DND-41 (cell line): ENCODE data around the gene CEP85.
"Not testable (repeated sequence)": the region's sequence is repeated elsewhere in the genome, so short reads cannot be mapped to it uniquely, and the experiment has no call there.

Source experiments
- ATAC-seq: fragments of 200-7000 bp; cut with Tn5 transposase; 3 replicates; pipeline ENCODE4 v1.9.1; 2021; ENCODE audit warnings: low read depth; ENCODE audit not compliant: insufficient read depth
- DNase-seq: peaks from one replicate; pipeline ENCODE4 v3.0.0-alpha.2; 2020
- H2AFZ ChIP-seq: 2 replicates; pipeline ENCODE4 v1.6.0; 2012; ENCODE audit warnings: low read depth, low read length
- H3K27ac ChIP-seq: 2 replicates; pipeline ENCODE4 v1.5.1; 2012; ENCODE audit warnings: low read length, inconsistent platforms
- H3K27me3 ChIP-seq: fragments of 200-600 bp; sonication (generic); 2 replicates; pipeline ENCODE4 v1.6.0; 2012; ENCODE audit warnings: low read length, mild to moderate bottlenecking, inconsistent platforms; ENCODE audit not compliant: insufficient read depth, poor library complexity
- H3K36me3 ChIP-seq: 2 replicates; pipeline ENCODE4 v1.5.1; 2012; ENCODE audit warnings: low read length, inconsistent platforms; ENCODE audit not compliant: insufficient read depth
- H3K4me1 ChIP-seq: 2 replicates; pipeline ENCODE4 v1.5.1; 2012; ENCODE audit warnings: mild to moderate bottlenecking, low read length; ENCODE audit not compliant: insufficient read depth
- H3K4me2 ChIP-seq: 2 replicates; pipeline ENCODE4 v1.6.0; 2012; ENCODE audit warnings: mild to moderate bottlenecking, moderate library complexity, low read length, inconsistent platforms; ENCODE audit not compliant: insufficient read depth
- H3K4me3 ChIP-seq, 2 experiments: fragments of 200-600 bp in 1 of 2; shearing (Covaris generic) in 1 of 2; 2 replicates each; pipeline ENCODE4 v1.5.1; 2012 to 2016; ENCODE audit warnings: inconsistent platforms in 2 of 2, low read length in 2 of 2, mild to moderate bottlenecking in 2 of 2, low read depth in 1 of 2, moderate library complexity in 1 of 2
- H3K79me2 ChIP-seq: 2 replicates; pipeline ENCODE4 v1.6.0; 2012; ENCODE audit warnings: low read length, inconsistent platforms; ENCODE audit not compliant: insufficient read depth
- H3K9ac ChIP-seq: 2 replicates; pipeline ENCODE4 v1.6.0; 2012; ENCODE audit warnings: low read depth, mild to moderate bottlenecking, inconsistent platforms, low read length, moderate library complexity
- H3K9me3 ChIP-seq: 2 replicates; pipeline ENCODE4 v1.5.1; 2012; ENCODE audit warnings: low read length, moderate library complexity, mild to moderate bottlenecking, inconsistent platforms; ENCODE audit not compliant: insufficient read depth, severe bottlenecking
- H4K20me1 ChIP-seq: 2 replicates; pipeline ENCODE4 v1.6.0; 2012; ENCODE audit warnings: low read length; ENCODE audit not compliant: insufficient read depth
- CTCF ChIP-seq: IDR thresholded peaks from 2 replicates; pipeline ENCODE4 v1.5.1; 2012; ENCODE audit warnings: borderline replicate concordance, low read length, moderate library complexity, mild to moderate bottlenecking; ENCODE audit not compliant: poor library complexity, severe bottlenecking; ENCODE audit errors: extremely low read depth
- EZH2 ChIP-seq: IDR thresholded peaks from 3 replicates; pipeline ENCODE4 v1.6.1; 2012; ENCODE audit warnings: borderline replicate concordance, low read depth, mild to moderate bottlenecking, moderate library complexity, low read length, inconsistent platforms; ENCODE audit not compliant: severe bottlenecking

The CEP85 gene

GRCh38 chr1:26221094-26221493 lies 12.9 kb upstream of the CEP85 start:
- no peak overlapping the region for H3K4me3 ChIP-seq
- no peaks in the 10 kb centered on the region for H4K20me1 ChIP-seq
- no peaks in the 10 kb centered on the region for H3K9me3 ChIP-seq
- DNase-seq (no peak), ATAC-seq (no peak)
- H3K36me3 ChIP-seq, result no peaks in the 10 kb centered on the region
- no peak overlapping the region for H3K4me2 ChIP-seq
- TF ChIP-seq CTCF (no peak), EZH2 (no peak)
- H3K79me2 ChIP-seq, result no peaks in the 10 kb centered on the region
- no peak overlapping the region for H3K27ac ChIP-seq
- H3K4me1 ChIP-seq, result no peaks in the 10 kb centered on the region
- H3K27me3 ChIP-seq, result no peaks in the 10 kb centered on the region
- H2AFZ ChIP-seq, result no peak overlapping the region
- H3K9ac ChIP-seq, result no peak overlapping the region

- H3K79me2 ChIP-seq, result no peaks in the 10 kb centered on the region
- H3K27ac ChIP-seq, result no peak overlapping the region
- H3K36me3 ChIP-seq, result no peaks in the 10 kb centered on the region
- H3K4me2 ChIP-seq, result no peak overlapping the region
- no peaks in the 10 kb centered on the region for H3K4me1 ChIP-seq
- no peak for ATAC-seq
- H3K27me3 ChIP-seq, result no peaks in the 10 kb centered on the region
- H3K9me3 ChIP-seq, result no peaks in the 10 kb centered on the region
- H2AFZ ChIP-seq, result no peak overlapping the region
- no peak for DNase-seq
- H4K20me1 ChIP-seq, result no peaks in the 10 kb centered on the region
- H3K9ac ChIP-seq, result no peak overlapping the region
- no peak overlapping the region for H3K4me3 ChIP-seq
- TF ChIP-seq CTCF (no peak), EZH2 (no peak)
Observed at GRCh38 chr1:26224606-26225005, 9.4 kb upstream of the CEP85 start.

- Histone ChIP-seq H3K36me3 (no peaks in the 10 kb centered on the region), H3K9ac (no peak overlapping the region), H3K4me2 (no peak overlapping the region), H3K79me2 (no peaks in the 10 kb centered on the region), H3K9me3 (no peaks in the 10 kb centered on the region), H2AFZ (no peak overlapping the region), H3K4me3 (no peak overlapping the region), H3K4me1 (no peaks in the 10 kb centered on the region), H4K20me1 (no peaks in the 10 kb centered on the region), H3K27ac (no peak overlapping the region), H3K27me3 (no peaks in the 10 kb centered on the region)
- no peak for DNase-seq
- TF ChIP-seq CTCF (no peak), EZH2 (no peak)
- ATAC-seq, result no peak
Observed at GRCh38 chr1:26225033-26225831, 8.8 kb upstream of the CEP85 start.

- Histone ChIP-seq H3K79me2 (peaks cover 19% of the 10 kb centered on the region), H3K4me1 (peaks cover 15% of the 10 kb centered on the region), H4K20me1 (peaks cover 12% of the 10 kb centered on the region; the same call in 1 of the 2 replicates)
- not testable (repeated sequence) for H3K4me3 ChIP-seq, H3K9me3 ChIP-seq, H3K9ac ChIP-seq, H3K27me3 ChIP-seq, H3K36me3 ChIP-seq, DNase-seq, ATAC-seq, H3K27ac ChIP-seq, H3K4me2 ChIP-seq, H2AFZ ChIP-seq
Observed at GRCh38 chr1:26230682-26231081, 3.3 kb upstream of the CEP85 start.
